ENCODE results near the gene F5. TPM values are rescaled to one million over a fixed set of nuclear protein-coding genes. Genes with fewer than 3 reads are reported as not detected.

F5 gene
- total RNA-seq, 1 experiment from 2014 or later, result 0.37 TPM

DNA sequence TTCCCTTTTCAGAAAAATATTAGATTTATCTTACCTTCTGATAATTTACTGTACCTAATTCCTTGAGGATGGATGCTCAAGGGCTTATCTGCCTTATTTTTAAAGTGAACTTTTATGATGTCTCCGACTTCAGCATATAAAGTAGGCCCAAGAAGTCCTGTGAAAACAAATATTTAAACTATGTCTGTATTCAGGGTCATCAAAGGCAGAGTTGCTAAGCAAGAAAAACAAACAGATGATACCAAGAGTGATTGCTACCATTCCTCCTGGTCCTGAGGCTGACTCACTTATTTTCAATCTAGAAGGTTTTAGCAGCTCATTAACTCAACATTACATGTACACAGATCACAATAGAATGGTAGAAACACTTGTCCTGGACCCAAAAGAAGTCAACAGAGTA lies 14.1 kb downstream of the F5 start:
- no peaks in the 10 kb centered on the region for H3K36me3 ChIP-seq (ENCODE audit: control insufficient read depth in 1 of 2, insufficient read depth in 2 of 2, low read length in 2 of 2)
- no peak overlapping the region for H3K4me2 ChIP-seq (ENCODE audit: low read length)
- H3K27ac ChIP-seq (ENCODE audit: low read depth, low read length), result no peak overlapping the region
- TF ChIP-seq SP1 (IDR thresholded peaks at IDR 0.05; ENCODE audit: low read depth) (no peak), EZH2 (IDR thresholded peaks at IDR 0.05) (no peak), EZH2phosphoT487 (IDR thresholded peaks at IDR 0.05; ENCODE audit: borderline replicate concordance) (no peak), JUND (IDR thresholded peaks at IDR 0.05) (no peak), POLR2AphosphoS5 (IDR thresholded peaks at IDR 0.05; ENCODE audit: low read depth, low read length) (no peak), ELF1 (IDR thresholded peaks at IDR 0.05; ENCODE audit: borderline replicate concordance, low read depth) (no peak), ZNF274 (IDR thresholded peaks at IDR 0.05; ENCODE audit: low read depth, low read length) (no peak), SRF (IDR thresholded peaks at IDR 0.05; ENCODE audit: low read depth) (no peak), TCF7L2 (IDR thresholded peaks at IDR 0.05; ENCODE audit: borderline replicate concordance, extremely low read depth, insufficient read depth, insufficient read length) (no peak), CBX3 (IDR thresholded peaks at IDR 0.05; ENCODE audit: low read depth) (no peak), FOSL1 (IDR thresholded peaks at IDR 0.05; ENCODE audit: low read depth) (no peak), YY1 (IDR thresholded peaks at IDR 0.05; ENCODE audit: extremely low read depth, insufficient replicate concordance, low read depth, low read length) (no peak)
- TF ChIP-seq, protein P1, sequence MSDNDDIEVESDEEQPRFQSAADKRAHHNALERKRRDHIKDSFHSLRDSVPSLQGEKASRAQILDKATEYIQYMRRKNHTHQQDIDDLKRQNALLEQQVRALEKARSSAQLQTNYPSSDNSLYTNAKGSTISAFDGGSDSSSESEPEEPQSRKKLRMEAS (IDR thresholded peaks at IDR 0.05), result no peak
- POLR2A ChIA-PET, result no interaction called here
- H3K79me2 ChIP-seq (ENCODE audit: insufficient read depth, low read length), result no peaks in the 10 kb centered on the region
- CTCF ChIA-PET, result no interaction called here
- H3K27me3 ChIP-seq (ENCODE audit: insufficient read depth, low read length), result no peaks in the 10 kb centered on the region
- no peak overlapping the region for H3K9ac ChIP-seq (ENCODE audit: low read length)
- H4K20me1 ChIP-seq (ENCODE audit: insufficient read depth), result no peaks in the 10 kb centered on the region
- H3K4me1 ChIP-seq (ENCODE audit: control insufficient read depth in 1 of 2, insufficient read depth in 2 of 2, low read length in 2 of 2), result no peaks in the 10 kb centered on the region
- intact Hi-C loops (cut with micrococcal nuclease), result no loop called here
- H3K4me3 ChIP-seq (replicated peaks in 1 of 2; ENCODE audit: low read depth in 1 of 2, low read length in 2 of 2), result no peak overlapping the region
- BruUV-seq (replicated peaks), result no TSS peak
- no peaks in the 10 kb centered on the region for H3K9me3 ChIP-seq (ENCODE audit: control insufficient read depth in 1 of 2, insufficient read depth in 1 of 2, low read depth in 1 of 2, low read length in 2 of 2)
- ATAC-seq, result no peak
- no peaks in the 10 kb centered on the region for H3K9me2 ChIP-seq (ENCODE audit: insufficient read depth)
- DNase-seq (ENCODE audit: low read depth, low spot score), result no peak
- RAD21 ChIA-PET (ENCODE audit: low non-redundant PET in 1 of 2, low total read pairs in 2 of 2, uncharacterized antibody in 2 of 2, unreplicated experiment in 2 of 2), result no interaction called here
- no peak overlapping the region for H2AFZ ChIP-seq (ENCODE audit: low read depth, low read length, poor library complexity, severe bottlenecking)

DNA sequence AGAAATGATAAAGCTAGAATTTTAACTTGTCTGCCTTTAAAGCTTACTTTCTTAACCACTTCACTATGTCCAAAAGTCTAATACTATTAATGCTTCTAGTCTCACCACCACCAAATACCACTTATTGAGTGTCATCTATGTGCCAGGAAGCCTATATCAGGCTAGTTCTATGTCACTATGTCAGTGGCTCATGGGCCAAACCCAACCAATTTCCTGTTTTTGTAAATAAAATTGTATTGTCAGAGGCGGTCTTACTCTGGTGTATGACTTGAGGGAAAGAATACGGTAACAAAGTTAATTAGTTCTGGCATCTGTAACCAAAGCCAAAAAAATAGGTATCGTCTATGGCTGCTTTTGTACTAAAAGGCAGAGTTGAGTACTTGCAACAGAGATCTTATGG lies 14.8 kb downstream of the F5 start:
- Histone ChIP-seq H3K4me2 (ENCODE audit: low read length) (no peak overlapping the region), H3K27ac (ENCODE audit: low read depth, low read length) (no peak overlapping the region), H4K20me1 (ENCODE audit: insufficient read depth) (no peaks in the 10 kb centered on the region), H3K36me3 (ENCODE audit: control insufficient read depth in 1 of 2, insufficient read depth in 2 of 2, low read length in 2 of 2) (no peaks in the 10 kb centered on the region), H3K27me3 (ENCODE audit: insufficient read depth, low read length) (no peaks in the 10 kb centered on the region), H3K4me1 (ENCODE audit: control insufficient read depth in 1 of 2, insufficient read depth in 2 of 2, low read length in 2 of 2) (no peaks in the 10 kb centered on the region), H3K9me2 (ENCODE audit: insufficient read depth) (no peaks in the 10 kb centered on the region), H3K4me3 (replicated peaks in 1 of 2; ENCODE audit: low read depth in 1 of 2, low read length in 2 of 2) (no peak overlapping the region), H3K9me3 (ENCODE audit: control insufficient read depth in 1 of 2, insufficient read depth in 1 of 2, low read depth in 1 of 2, low read length in 2 of 2) (no peaks in the 10 kb centered on the region), H3K79me2 (ENCODE audit: insufficient read depth, low read length) (no peaks in the 10 kb centered on the region), H3K9ac (ENCODE audit: low read length) (no peak overlapping the region), H2AFZ (ENCODE audit: low read depth, low read length, poor library complexity, severe bottlenecking) (no peak overlapping the region)
- ChIA-PET CTCF (no interaction called here), POLR2A (no interaction called here), RAD21 (ENCODE audit: low non-redundant PET in 1 of 2, low total read pairs in 2 of 2, uncharacterized antibody in 2 of 2, unreplicated experiment in 2 of 2) (interaction anchor here in 1 of 2 experiments (0.6 kb wide), 1 partner anchor 434 kb away, joined by 3 read pairs; no protein-coding TSS in a partner anchor)
- intact Hi-C loops (cut with micrococcal nuclease), result no loop called here
- TF ChIP-seq, protein P2, sequence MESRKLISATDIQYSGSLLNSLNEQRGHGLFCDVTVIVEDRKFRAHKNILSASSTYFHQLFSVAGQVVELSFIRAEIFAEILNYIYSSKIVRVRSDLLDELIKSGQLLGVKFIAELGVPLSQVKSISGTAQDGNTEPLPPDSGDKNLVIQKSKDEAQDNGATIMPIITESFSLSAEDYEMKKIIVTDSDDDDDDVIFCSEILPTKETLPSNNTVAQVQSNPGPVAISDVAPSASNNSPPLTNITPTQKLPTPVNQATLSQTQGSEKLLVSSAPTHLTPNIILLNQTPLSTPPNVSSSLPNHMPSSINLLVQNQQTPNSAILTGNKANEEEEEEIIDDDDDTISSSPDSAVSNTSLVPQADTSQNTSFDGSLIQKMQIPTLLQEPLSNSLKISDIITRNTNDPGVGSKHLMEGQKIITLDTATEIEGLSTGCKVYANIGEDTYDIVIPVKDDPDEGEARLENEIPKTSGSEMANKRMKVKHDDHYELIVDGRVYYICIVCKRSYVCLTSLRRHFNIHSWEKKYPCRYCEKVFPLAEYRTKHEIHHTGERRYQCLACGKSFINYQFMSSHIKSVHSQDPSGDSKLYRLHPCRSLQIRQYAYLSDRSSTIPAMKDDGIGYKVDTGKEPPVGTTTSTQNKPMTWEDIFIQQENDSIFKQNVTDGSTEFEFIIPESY (IDR thresholded peaks at IDR 0.05; ENCODE audit: extremely low read depth, insufficient replicate concordance, low read length), result no peak
- TF ChIP-seq SP1 (IDR thresholded peaks at IDR 0.05; ENCODE audit: low read depth) (no peak), FOSL1 (IDR thresholded peaks at IDR 0.05; ENCODE audit: low read depth) (no peak), CEBPB (IDR thresholded peaks at IDR 0.05; ENCODE audit: low read depth) (no peak), EGR1 (IDR thresholded peaks at IDR 0.05; ENCODE audit: low read depth) (no peak)
- TF ChIP-seq, protein P1 (IDR thresholded peaks at IDR 0.05), result no peak
- TF ChIP-seq, protein P3, sequence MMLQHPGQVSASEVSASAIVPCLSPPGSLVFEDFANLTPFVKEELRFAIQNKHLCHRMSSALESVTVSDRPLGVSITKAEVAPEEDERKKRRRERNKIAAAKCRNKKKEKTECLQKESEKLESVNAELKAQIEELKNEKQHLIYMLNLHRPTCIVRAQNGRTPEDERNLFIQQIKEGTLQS (IDR thresholded peaks at IDR 0.05), result no peak
- DNase-seq (ENCODE audit: low read depth, low spot score) (no peak), ATAC-seq (no peak)
- BruUV-seq (replicated peaks), result no TSS peak
